ENCODE measurements around the gene ACY1. TPM values are rescaled to one million over a fixed set of nuclear protein-coding genes. Genes with fewer than 3 reads are reported as not detected.

ACY1 gene
- total and polyA plus RNA-seq, 2 donors (not counting 3 experiments of a cell fraction or from before 2014, with no cell fraction given), result 13.4 to 32.9 TPM

DNA sequence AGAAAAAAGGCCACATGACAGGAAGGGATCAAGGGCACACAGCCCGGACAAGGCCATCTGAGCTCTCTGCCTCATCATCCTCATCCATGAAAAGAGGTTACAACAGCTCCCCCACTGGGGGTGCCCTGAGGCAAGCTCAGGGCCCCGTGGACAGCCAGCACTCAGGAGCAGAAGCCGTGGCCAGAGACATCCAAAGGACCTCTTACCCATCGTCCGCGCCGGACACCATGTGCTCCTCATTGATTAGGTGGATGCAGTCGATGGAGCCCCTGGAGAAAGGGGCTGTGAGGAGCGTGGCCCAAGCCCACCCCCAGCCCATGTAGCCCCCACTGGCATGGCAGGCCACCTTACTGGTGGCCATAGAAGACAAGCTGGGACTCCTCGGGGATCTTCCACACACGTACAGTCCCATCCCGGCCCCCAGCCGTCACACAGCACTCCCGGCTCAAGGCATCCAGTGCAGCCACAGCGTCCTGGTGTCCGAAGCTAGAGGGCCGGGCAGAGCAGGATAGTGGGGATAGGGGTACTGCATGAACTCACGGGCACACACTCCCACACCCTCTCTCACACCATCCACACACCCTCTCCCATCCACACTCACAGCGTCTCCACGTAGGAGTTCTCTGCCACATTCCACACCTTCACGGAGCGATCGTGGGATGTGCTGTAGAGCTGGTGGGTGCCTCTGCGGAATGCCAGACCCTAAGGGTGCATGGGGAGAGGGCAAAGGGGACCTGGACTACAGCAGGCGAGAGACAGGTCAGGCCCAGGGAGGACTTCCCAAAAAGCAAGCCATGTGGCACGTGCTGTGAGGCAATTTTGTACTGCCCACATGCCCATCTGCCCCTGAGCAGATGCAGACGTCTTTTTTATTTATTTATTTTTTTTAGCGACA lies 48.1 kb upstream of the ACY1 start:
- no peak overlapping the region for H3K4me2 ChIP-seq (ENCODE audit: insufficient read depth, low read length)
- peaks cover 4% of the 10 kb centered on the region for H3K79me2 ChIP-seq (ENCODE audit: control insufficient read depth, insufficient read depth, low read length)
- no peak overlapping the region for H3K4me3 ChIP-seq (replicated peaks in 1 of 3; ENCODE audit: insufficient read depth in 1 of 3, low read depth in 1 of 3, low read length in 3 of 3)
- FAIRE-seq (no peak), DNase-seq (ENCODE audit: low read depth, low spot score) (no peak)
- peaks cover under 1% of the 10 kb centered on the region for H3K4me1 ChIP-seq (ENCODE audit: control insufficient read depth, extremely low read depth, insufficient read depth, low read length)
- H3K9me1 ChIP-seq (replicated peaks; ENCODE audit: control insufficient read depth, extremely low read depth, insufficient read depth, low read length), result no peaks in the 10 kb centered on the region
- no peaks in the 10 kb centered on the region for H4K20me1 ChIP-seq (replicated peaks; ENCODE audit: control insufficient read depth, extremely low read depth, insufficient read depth, low read length)
- no peaks in the 10 kb centered on the region for H3K27me3 ChIP-seq (ENCODE audit: control insufficient read depth in 2 of 2, insufficient read depth in 2 of 2, low read length in 2 of 2)
- CTCF ChIA-PET, result no interaction called here
- no peak overlapping the region for H2AFZ ChIP-seq (ENCODE audit: low read depth, low read length)
- dilution Hi-C loops (cut with MboI; ENCODE audit: extremely low pct_ligation_motif_present, low sequenced_read_pairs), result no loop called here
- TF ChIP-seq MYC (IDR thresholded peaks at IDR 0.05; ENCODE audit: low read depth, low read length) (no peak), POLR2A (IDR thresholded peaks at IDR 0.05; ENCODE audit: low read depth, low read length) (no peak), GATA2 (IDR thresholded peaks at IDR 0.05; ENCODE audit: insufficient read depth, insufficient read length, low read depth, low read length) (no peak), JUN (IDR thresholded peaks at IDR 0.05; ENCODE audit: borderline replicate concordance, insufficient read depth, insufficient read length, low read depth) (no peak)
- TF ChIP-seq, protein P1, sequence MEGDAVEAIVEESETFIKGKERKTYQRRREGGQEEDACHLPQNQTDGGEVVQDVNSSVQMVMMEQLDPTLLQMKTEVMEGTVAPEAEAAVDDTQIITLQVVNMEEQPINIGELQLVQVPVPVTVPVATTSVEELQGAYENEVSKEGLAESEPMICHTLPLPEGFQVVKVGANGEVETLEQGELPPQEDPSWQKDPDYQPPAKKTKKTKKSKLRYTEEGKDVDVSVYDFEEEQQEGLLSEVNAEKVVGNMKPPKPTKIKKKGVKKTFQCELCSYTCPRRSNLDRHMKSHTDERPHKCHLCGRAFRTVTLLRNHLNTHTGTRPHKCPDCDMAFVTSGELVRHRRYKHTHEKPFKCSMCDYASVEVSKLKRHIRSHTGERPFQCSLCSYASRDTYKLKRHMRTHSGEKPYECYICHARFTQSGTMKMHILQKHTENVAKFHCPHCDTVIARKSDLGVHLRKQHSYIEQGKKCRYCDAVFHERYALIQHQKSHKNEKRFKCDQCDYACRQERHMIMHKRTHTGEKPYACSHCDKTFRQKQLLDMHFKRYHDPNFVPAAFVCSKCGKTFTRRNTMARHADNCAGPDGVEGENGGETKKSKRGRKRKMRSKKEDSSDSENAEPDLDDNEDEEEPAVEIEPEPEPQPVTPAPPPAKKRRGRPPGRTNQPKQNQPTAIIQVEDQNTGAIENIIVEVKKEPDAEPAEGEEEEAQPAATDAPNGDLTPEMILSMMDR (IDR thresholded peaks at IDR 0.05; ENCODE audit: extremely low read depth in 1 of 2, insufficient read depth in 1 of 2, low read depth in 1 of 2, low read length in 2 of 2), result no peak
- peaks cover 0 to 41% of the 10 kb centered on the region in 2 experiments for H3K36me3 ChIP-seq (ENCODE audit: control insufficient read depth in 2 of 2, extremely low read depth in 1 of 2, insufficient read depth in 2 of 2, low read length in 2 of 2)
- H3K9ac ChIP-seq (replicated peaks; ENCODE audit: extremely low read depth, insufficient read depth, low read length), result no peak overlapping the region
- H3K9me3 ChIP-seq (replicated peaks; ENCODE audit: control insufficient read depth, insufficient read depth, low read length), result no peaks in the 10 kb centered on the region
- POLR2A ChIA-PET, result no interaction called here
- intact Hi-C loops (cut with micrococcal nuclease), result no loop called here
- no peak overlapping the region for H3K27ac ChIP-seq (ENCODE audit: insufficient read depth, low read depth, low read length)
- BruUV-seq (replicated peaks), result no TSS peak

Data from endothelial cell of umbilical vein (primary cell).